NCI-H146 treated with DMSO at 0.1 percent for 48 hours (cell line): ENCODE measurements around the gene FAM117B.
"Not testable (repeated sequence)": the region's sequence is repeated elsewhere in the genome, so short reads cannot be mapped to it uniquely, and the experiment has no call there.

Experiments
- DNase-seq: peaks from one replicate; lab custom pipeline; 2025; ENCODE audit not compliant: unreplicated experiment; lab: John Stamatoyannopoulos, UW

Gene FAM117B

DNA sequence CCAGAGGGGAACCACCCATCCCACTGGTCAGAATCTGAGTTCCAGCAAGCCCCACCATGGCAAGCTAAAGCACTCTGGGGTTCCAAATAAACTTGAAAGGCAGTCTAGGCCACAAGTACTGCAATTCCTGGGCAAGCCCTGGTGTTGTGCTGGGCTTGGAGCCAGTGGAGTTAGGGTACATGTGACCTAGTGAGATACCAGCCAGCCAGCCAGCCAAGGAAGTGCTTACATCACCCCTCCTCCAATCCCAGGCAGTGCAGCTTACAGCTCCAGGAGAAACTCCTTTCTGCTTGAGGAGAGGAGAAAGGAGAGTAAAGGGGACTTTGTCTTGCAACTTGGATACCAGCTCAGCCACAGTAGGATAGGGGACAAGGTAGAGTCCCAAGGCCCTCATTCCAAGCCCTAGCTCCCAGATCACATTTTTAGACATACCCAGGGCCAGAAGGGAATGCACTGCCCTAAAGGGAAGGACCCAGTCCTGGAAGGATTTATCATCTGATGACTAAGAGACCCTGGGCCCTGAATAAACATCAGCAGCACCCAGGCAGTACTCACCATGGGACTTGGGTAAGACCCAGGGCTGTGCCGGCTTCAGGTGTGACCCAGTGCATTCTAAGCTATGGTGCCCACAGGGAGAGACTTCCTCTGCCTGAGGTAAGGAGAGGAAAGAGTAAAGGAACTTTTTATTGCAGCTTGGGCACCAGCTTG is 172.8 kb downstream of the FAM117B start:
- DNase-seq: not testable (repeated sequence)

GRCh38 chr2:202808754-202809153 is 174.0 kb downstream of the FAM117B start:
- no peak for DNase-seq

DNA sequence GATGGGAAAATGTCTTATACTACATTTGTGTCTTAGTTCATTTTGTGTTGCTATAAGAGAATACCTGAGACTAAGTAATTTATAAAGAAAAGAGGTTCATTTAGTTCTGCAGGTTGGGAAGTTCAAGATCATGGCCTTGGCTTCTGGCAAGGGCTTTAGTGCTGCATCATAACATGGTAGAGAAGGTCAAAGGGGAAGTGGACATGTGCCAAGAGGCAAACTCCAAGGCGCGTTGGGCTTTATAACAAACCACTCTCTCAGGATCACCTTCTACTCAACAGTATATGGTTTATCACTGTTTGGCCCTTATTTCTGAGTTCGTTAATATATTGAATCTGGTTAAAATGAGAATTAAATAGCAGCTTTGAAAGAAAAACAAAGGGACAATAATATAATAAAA is 178.6 kb downstream of the FAM117B start:
- no peak for DNase-seq

GRCh38 chr2:202814226-202814625 is 179.5 kb downstream of the FAM117B start:
- no peak for DNase-seq

DNA sequence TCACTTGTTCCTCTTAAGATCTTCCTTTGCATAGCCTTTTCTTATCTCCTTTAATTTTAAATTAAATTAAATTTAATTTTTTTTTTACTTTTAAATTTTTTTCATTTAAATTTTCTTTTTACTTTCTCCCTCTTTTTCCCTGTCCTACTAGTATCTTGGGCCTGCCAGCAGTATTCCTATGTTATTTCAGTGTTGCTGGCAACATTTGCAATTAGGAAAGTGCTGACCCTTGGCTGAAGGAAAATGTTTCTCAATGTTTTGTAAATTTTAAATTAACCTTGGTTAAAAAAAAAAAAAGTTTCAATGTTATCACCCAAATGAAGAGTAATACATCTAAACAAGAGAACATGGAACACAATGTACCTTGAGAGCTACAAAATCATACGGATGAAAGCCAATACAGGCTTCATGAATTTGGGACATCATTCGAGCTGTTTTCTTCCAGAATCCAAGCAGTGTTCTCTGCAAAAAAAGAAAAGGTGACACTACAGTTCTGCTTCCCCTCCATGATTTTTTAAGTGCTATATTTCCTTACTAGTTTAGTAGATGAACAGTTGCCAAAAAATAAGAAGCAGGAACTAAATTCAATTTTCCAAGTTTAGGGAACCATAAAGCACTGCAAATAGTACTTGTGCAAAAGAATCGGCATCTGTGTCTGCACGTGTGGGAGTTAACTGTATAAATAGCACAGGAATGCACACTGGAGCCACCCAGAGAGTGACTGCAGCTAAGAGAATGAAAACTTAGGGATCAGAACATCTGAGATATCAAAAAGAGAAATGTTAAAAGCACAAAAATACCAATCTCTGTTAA is 181.0 kb downstream of the FAM117B start:
- DNase-seq: no peak

DNA sequence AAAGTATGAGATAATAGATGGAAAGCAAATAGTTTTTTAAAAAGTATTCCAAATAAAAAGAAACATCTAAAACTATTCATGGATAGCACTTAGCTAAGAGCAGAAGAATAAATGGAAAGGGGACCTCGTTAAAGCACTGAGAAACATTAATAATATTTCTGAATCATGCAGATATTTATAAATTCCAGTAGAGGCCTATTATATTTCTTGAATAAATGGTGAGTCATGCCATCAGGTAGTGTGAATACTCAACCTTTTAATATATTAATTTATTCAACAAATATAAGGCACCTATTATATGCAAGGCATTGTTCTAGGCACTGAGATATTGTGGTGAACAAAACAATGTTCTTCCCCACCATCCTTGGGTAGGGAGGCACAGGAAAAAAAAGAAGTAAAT is 183.0 kb downstream of the FAM117B start:
- DNase-seq: no peak

DNA sequence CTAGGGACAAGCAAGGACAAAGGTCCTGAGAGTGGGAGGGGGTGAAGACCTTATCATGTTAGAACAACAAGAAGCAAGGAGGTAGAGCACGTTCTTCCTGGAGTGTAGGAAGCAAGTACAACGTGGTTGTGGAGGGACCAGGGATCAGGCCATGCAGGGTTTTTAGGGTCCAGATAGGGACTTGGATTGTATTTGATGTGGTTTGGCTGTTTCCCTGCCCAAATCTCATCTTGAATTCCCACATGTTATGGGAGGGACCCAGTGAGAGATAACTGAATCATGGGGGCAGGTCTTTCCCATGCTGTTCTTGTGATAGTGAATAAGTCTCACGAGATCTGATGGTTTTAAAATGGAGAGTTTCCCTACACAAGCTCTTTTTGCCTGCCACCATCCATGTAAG is 183.6 kb downstream of the FAM117B start:
- DNase-seq: no peak
